ENCODE results near the gene PRR3. TPM values are rescaled to one million over a fixed set of nuclear protein-coding genes. Genes with fewer than 3 reads are reported as not detected.
A peak's percentile ranks its signal among the peaks of the same experiment; 100 is the strongest.

Gene PRR3
- total RNA-seq, 1 donor from 2014 or later = 25.0 TPM

- Histone ChIP-seq H3K4me3 (no peak overlapping the region), H3K27me3 (no peaks in the 10 kb centered on the region), H3K36me3 (peaks cover 8 to 26% of the 10 kb centered on the region in 2 donors), H3K9me3 (no peaks in the 10 kb centered on the region), H3K4me1 (no peaks in the 10 kb centered on the region), H3K27ac (no peak overlapping the region)
- TF ChIP-seq CTCF (IDR thresholded peaks at IDR 0.05) = no peak
- intact Hi-C loops (cut with DNase I) = no loop called here
- DNase-seq (ENCODE audit: low spot score in 2 of 2) = no peak
These were observed 7.0 kb downstream of the PRR3 start for GRCh38 chr6:30564114-30564513.

- no peak for DNase-seq (ENCODE audit: low spot score in 2 of 2)
- peaks cover 8 to 26% of the 10 kb centered on the region in 2 donors for H3K36me3 ChIP-seq
- no peaks in the 10 kb centered on the region for H3K27me3 ChIP-seq
- H3K4me3 ChIP-seq = no peak overlapping the region
- peaks cover 0 to 9% of the 10 kb centered on the region in 2 donors for H3K4me1 ChIP-seq
- no peak for TF ChIP-seq CTCF (IDR thresholded peaks at IDR 0.05)
- intact Hi-C loops (cut with DNase I) = no loop called here
- no peaks in the 10 kb centered on the region for H3K9me3 ChIP-seq
- no peak overlapping the region for H3K27ac ChIP-seq
These were observed 8.7 kb downstream of the PRR3 start for GRCh38 chr6:30565772-30566171.

- no peaks in the 10 kb centered on the region for H3K27me3 ChIP-seq
- no peak for TF ChIP-seq CTCF (IDR thresholded peaks at IDR 0.05)
- peaks cover 9 to 19% of the 10 kb centered on the region in 2 donors for H3K4me1 ChIP-seq
- no peak for DNase-seq (ENCODE audit: low spot score in 2 of 2)
- no peak overlapping the region for H3K27ac ChIP-seq
- peaks cover 0 to 3% of the 10 kb centered on the region in 2 donors for H3K36me3 ChIP-seq
- no peaks in the 10 kb centered on the region for H3K9me3 ChIP-seq
- no peak overlapping the region for H3K4me3 ChIP-seq
- intact Hi-C loops (cut with DNase I) = no loop called here
These were observed 11.2 kb downstream of the PRR3 start for GRCh38 chr6:30568245-30568644.

- no peak for TF ChIP-seq CTCF (IDR thresholded peaks at IDR 0.05)
- H3K9me3 ChIP-seq = no peaks in the 10 kb centered on the region
- peak overlapping the region; percentile 72 to 91 for H3K4me3 ChIP-seq
- peak overlapping the region; percentile 89 to 92 for H3K27ac ChIP-seq
- intact Hi-C loops (cut with DNase I) = loop anchor here (2.0 kb wide), 1 partner anchor 45 kb away; no protein-coding TSS in a partner anchor
- H3K27me3 ChIP-seq = no peaks in the 10 kb centered on the region
- no peak for DNase-seq (ENCODE audit: low spot score in 2 of 2)
- H3K36me3 ChIP-seq = no peaks in the 10 kb centered on the region
- peaks cover 9 to 19% of the 10 kb centered on the region in 2 donors for H3K4me1 ChIP-seq
These were observed 13.2 kb downstream of the PRR3 start for GRCh38 chr6:30570263-30570662.

GRCh38 chr6:30570740-30571074 is 13.6 kb downstream of the PRR3 start:
- no peak for DNase-seq (ENCODE audit: low spot score in 2 of 2)
- TF ChIP-seq CTCF (IDR thresholded peaks at IDR 0.05) = no peak
- H3K27me3 ChIP-seq = no peaks in the 10 kb centered on the region
- peak overlapping the region; percentile 72 to 91 for H3K4me3 ChIP-seq
- H3K27ac ChIP-seq = peak overlapping the region; percentile 89 to 92
- H3K9me3 ChIP-seq = no peaks in the 10 kb centered on the region
- intact Hi-C loops (cut with DNase I) = loop anchor here (1.0 to 2.0 kb wide), 2 partner anchors 13 to 44 kb away; partner anchors contain the start of gene PRR3
- H3K4me1 ChIP-seq = peaks cover 9 to 19% of the 10 kb centered on the region in 2 donors
- no peaks in the 10 kb centered on the region for H3K36me3 ChIP-seq
